ENCODE results near the gene MGLL. TPM values are rescaled to one million over a fixed set of nuclear protein-coding genes. Genes with fewer than 3 reads are reported as not detected.

MGLL gene
- total RNA-seq, 1 experiment from 2014 or later = 6.8 TPM

DNA sequence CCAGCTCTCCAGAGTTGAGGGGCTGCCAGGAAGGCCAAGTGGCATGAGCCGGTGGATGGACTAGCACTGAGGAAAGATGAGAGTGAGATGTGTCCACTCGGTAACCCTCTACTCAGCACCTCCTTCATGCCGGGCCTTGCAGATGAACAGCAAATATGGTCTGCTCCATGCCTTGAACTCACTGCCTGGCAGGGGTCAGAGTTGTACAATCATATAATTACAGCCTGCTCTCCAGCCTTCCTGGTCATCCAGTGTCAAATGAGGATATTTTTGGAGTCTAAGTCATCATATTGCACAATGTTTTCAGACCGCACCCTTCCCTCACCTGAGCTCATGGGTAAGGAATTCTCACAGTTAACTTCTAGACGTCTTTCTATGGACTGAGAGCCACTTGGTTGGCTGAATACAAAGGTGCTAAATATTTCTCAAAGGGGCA, 4.9 kb downstream of the MGLL start:
- no peaks in the 10 kb centered on the region for H3K27me3 ChIP-seq (ENCODE audit: insufficient read depth, low read length)
- H3K4me2 ChIP-seq (ENCODE audit: low read length) = peak overlapping the region; percentile 96
- intact Hi-C loops (cut with micrococcal nuclease) = no loop called here
- no peaks in the 10 kb centered on the region for H3K36me3 ChIP-seq (ENCODE audit: control insufficient read depth in 1 of 2, insufficient read depth in 2 of 2, low read length in 2 of 2)
- H3K79me2 ChIP-seq (ENCODE audit: insufficient read depth, low read length) = no peaks in the 10 kb centered on the region
- ChIA-PET RAD21 (ENCODE audit: low non-redundant PET in 1 of 2, low total read pairs in 2 of 2, uncharacterized antibody in 2 of 2, unreplicated experiment in 2 of 2) (no interaction called here), CTCF (interaction anchor here (1.0 kb wide), 2 partner anchors 120 to 121 kb away, joined by 3 to 5 read pairs; no protein-coding TSS in a partner anchor), POLR2A (interaction anchor here (1.0 kb wide), 1 partner anchor 18 kb away, joined by 4 read pairs; no protein-coding TSS in a partner anchor)
- no TSS peak for BruUV-seq (replicated peaks)
- H3K9ac ChIP-seq (ENCODE audit: low read length) = peak overlapping the region; percentile 31
- H3K9me3 ChIP-seq (ENCODE audit: control insufficient read depth in 1 of 2, insufficient read depth in 1 of 2, low read depth in 1 of 2, low read length in 2 of 2) = no peaks in the 10 kb centered on the region
- ATAC-seq (peak; percentile 71), DNase-seq (ENCODE audit: low read depth, low spot score) (peak; percentile 78)
- no peaks in the 10 kb centered on the region for H3K9me2 ChIP-seq (ENCODE audit: insufficient read depth)
- H3K27ac ChIP-seq (ENCODE audit: low read depth, low read length) = peak overlapping the region; percentile 12; the same call in 1 of the 2 replicates
- H3K4me3 ChIP-seq (replicated peaks in 1 of 2; ENCODE audit: low read depth in 1 of 2, low read length in 2 of 2) = peak overlapping the region in 1 of 2 experiments; percentile 8; a peak in 2 of 4 replicates
- TF ChIP-seq RAD21 (IDR thresholded peaks at IDR 0.05; ENCODE audit: low read depth) (no peak), FOSL1 (IDR thresholded peaks at IDR 0.05; ENCODE audit: low read depth) (no peak), SRF (IDR thresholded peaks at IDR 0.05; ENCODE audit: low read depth) (no peak), ELF1 (IDR thresholded peaks at IDR 0.05; ENCODE audit: borderline replicate concordance, low read depth) (no peak), ZBTB33 (IDR thresholded peaks at IDR 0.05; ENCODE audit: extremely low read depth, insufficient replicate concordance, low read length) (peak; percentile 70), YY1 (IDR thresholded peaks at IDR 0.05; ENCODE audit: extremely low read depth, insufficient replicate concordance, low read depth, low read length) (no peak), JUND (IDR thresholded peaks at IDR 0.05) (no peak), SP1 (IDR thresholded peaks at IDR 0.05; ENCODE audit: low read depth) (no peak), MAX (IDR thresholded peaks at IDR 0.05) (no peak), CBX3 (IDR thresholded peaks at IDR 0.05; ENCODE audit: low read depth) (no peak), SIN3A (IDR thresholded peaks at IDR 0.05; ENCODE audit: low read depth) (no peak), POLR2AphosphoS5 (IDR thresholded peaks at IDR 0.05; ENCODE audit: low read depth, low read length) (peak; percentile 77), ZNF274 (IDR thresholded peaks at IDR 0.05; ENCODE audit: low read depth, low read length) (no peak), EZH2 (IDR thresholded peaks at IDR 0.05) (no peak), ZFX (IDR thresholded peaks at IDR 0.05) (no peak)
- TF ChIP-seq, protein P1, sequence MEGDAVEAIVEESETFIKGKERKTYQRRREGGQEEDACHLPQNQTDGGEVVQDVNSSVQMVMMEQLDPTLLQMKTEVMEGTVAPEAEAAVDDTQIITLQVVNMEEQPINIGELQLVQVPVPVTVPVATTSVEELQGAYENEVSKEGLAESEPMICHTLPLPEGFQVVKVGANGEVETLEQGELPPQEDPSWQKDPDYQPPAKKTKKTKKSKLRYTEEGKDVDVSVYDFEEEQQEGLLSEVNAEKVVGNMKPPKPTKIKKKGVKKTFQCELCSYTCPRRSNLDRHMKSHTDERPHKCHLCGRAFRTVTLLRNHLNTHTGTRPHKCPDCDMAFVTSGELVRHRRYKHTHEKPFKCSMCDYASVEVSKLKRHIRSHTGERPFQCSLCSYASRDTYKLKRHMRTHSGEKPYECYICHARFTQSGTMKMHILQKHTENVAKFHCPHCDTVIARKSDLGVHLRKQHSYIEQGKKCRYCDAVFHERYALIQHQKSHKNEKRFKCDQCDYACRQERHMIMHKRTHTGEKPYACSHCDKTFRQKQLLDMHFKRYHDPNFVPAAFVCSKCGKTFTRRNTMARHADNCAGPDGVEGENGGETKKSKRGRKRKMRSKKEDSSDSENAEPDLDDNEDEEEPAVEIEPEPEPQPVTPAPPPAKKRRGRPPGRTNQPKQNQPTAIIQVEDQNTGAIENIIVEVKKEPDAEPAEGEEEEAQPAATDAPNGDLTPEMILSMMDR (IDR thresholded peaks at IDR 0.05 in 2 of 3, conservative IDR thresholded peaks at IDR 0.05 in 1 of 3; ENCODE audit: borderline replicate concordance in 1 of 3, insufficient read depth in 1 of 3, low read depth in 2 of 3, low read length in 2 of 3) = no peak
- TF ChIP-seq, protein P2, sequence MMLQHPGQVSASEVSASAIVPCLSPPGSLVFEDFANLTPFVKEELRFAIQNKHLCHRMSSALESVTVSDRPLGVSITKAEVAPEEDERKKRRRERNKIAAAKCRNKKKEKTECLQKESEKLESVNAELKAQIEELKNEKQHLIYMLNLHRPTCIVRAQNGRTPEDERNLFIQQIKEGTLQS (IDR thresholded peaks at IDR 0.05) = no peak
- no peak overlapping the region for H2AFZ ChIP-seq (ENCODE audit: low read depth, low read length, poor library complexity, severe bottlenecking)
- H4K20me1 ChIP-seq (ENCODE audit: insufficient read depth) = no peaks in the 10 kb centered on the region
- H3K4me1 ChIP-seq (ENCODE audit: control insufficient read depth in 1 of 2, insufficient read depth in 2 of 2, low read length in 2 of 2) = peaks cover 42 to 76% of the 10 kb centered on the region in 2 experiments
